GM12878 (cell line): Measurements from ENCODE around the gene PYGM.

ENCODE experiments used
- MAX ChIP-seq: IDR thresholded peaks from 2 replicates; pipeline ENCODE4 v1.6.1; 2012; ENCODE audit warnings: low read depth, low read length, improper control_type of control experiment
- POLR2A ChIP-seq: IDR thresholded peaks from 2 replicates; pipeline ENCODE4 v1.6.1; 2011; ENCODE audit warnings: low read depth, mild to moderate bottlenecking, low read length
- TF ChIP-seq, protein P1 (sequence below), 3 experiments: IDR thresholded peaks in 2 of 3; conservative IDR thresholded peaks in 1 of 3; 2 replicates each; pipeline ENCODE4 v1.5.1; 2011; ENCODE audit warnings: low read depth in 3 of 3, low read length in 3 of 3, mild to moderate bottlenecking in 3 of 3, control low read depth in 2 of 3, moderate library complexity in 2 of 3, inconsistent platforms in 1 of 3, mixed read lengths in 1 of 3; ENCODE audit not compliant: control insufficient read depth in 2 of 3, insufficient read depth in 1 of 3; ENCODE audit errors: extremely low read depth in 1 of 3

DNA sequence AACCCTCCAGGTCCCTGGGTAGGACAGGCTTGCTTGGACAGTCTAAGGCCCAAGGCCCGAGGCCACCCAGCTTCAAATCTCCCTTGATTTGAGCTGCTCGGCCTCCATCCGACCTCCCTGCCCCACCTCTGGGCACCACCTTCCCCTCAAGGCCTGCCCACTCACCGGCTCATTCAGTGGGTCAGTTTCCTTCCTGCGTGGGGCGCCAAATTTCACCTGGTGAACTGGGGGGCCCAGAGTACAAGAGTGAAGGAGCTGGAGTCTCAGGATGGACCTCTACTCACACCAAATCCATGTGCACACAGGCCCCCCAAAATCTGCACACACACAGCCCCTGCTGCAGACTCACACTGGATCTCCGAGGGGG, 39.5 kb upstream of the PYGM start:
- TF ChIP-seq, protein P1, sequence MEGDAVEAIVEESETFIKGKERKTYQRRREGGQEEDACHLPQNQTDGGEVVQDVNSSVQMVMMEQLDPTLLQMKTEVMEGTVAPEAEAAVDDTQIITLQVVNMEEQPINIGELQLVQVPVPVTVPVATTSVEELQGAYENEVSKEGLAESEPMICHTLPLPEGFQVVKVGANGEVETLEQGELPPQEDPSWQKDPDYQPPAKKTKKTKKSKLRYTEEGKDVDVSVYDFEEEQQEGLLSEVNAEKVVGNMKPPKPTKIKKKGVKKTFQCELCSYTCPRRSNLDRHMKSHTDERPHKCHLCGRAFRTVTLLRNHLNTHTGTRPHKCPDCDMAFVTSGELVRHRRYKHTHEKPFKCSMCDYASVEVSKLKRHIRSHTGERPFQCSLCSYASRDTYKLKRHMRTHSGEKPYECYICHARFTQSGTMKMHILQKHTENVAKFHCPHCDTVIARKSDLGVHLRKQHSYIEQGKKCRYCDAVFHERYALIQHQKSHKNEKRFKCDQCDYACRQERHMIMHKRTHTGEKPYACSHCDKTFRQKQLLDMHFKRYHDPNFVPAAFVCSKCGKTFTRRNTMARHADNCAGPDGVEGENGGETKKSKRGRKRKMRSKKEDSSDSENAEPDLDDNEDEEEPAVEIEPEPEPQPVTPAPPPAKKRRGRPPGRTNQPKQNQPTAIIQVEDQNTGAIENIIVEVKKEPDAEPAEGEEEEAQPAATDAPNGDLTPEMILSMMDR (IDR thresholded peaks at IDR 0.05 in 2 of 3, conservative IDR thresholded peaks at IDR 0.05 in 1 of 3; ENCODE audit: control insufficient read depth in 2 of 3, extremely low read depth in 1 of 3, insufficient read depth in 1 of 3, low read depth in 3 of 3, low read length in 3 of 3): no peak
- TF ChIP-seq POLR2A (no peak), MAX (no peak)
